Ramos (cell line): ENCODE measurements around the gene ALG6.
"Not testable (repeated sequence)": the region's sequence is repeated elsewhere in the genome, so short reads cannot be mapped to it uniquely, and the experiment has no call there.

ENCODE experiments used
- in situ Hi-C: fragments of 300-500 bp; cut with MboI; formaldehyde crosslinking; loops from one replicate; pipeline ENCODE4 v1.14.3; 2022; ENCODE audit warnings: low sequenced_read_pairs; ENCODE audit not compliant: unreplicated experiment

ALG6 gene

DNA sequence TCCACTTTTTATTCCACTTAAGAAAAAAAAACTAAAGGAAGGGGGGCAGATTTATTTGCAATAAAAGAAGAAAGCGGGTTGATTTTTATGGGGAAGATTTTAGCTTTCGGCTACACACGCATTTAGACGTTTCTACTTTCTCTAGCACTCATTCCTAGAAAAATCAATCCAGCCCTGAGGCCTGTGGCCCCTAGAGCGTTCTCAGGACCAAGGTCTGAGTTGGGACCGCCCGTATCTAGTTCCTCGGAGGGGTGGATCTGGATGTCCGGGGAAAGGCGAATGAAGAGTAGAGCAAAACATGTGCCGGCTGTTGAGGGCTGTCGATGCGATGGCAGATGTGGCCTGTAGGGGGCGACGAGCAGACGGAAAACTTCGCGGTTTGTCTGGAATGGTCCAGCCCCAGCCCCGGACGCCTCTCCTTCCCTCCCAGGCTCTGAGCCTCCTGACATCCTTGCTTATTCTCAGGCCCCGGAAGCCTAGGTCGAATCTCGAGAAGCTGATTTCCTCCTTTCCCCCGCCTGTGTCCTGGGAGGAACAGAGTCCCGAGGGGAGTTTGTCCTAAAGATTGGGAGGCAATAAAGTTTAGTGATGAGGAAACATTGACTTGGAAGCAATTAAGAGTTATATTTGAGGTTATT is 39.9 kb upstream of the ALG6 start:
- in situ Hi-C loops, result no loop called here

DNA sequence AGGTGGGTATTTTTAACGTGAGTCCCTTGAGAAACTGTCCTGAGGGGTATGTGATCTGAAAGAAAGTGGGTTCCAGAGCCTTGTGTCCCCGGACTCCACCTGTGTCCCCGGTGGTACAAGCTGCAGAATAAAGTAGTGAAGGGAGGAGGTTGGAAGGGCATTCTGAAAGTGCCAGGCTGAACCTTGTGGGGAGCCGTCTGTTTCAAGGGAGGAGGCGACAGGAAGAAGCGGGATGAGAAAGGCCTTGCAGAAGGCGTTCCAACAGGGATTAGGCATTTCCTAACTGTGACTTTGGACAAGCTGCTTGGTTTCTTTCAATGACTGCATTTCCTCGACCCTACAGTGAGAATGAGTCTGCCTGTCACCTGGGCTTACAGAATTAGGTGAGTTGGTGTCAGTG is 39.3 kb upstream of the ALG6 start:
- in situ Hi-C loops, result no loop called here

DNA sequence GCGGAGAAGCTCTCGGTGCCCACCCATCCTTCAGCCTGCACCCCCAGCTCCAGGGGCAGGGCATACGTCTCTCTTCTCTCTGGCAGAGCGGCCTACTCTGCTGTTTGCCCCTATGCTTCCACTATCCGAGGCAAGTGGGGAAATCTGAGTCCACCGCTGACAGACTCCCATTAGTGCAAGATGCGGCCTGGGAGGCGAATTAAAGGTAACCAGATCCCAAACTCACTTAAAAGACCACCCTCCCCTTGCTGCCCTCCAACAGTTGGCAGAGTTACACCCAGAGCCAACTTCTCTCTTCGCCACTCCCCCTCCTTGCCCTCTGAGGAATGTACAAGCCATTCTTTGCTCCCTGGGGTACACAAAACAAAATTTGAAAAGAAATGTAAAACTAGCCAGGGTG is 38.6 kb upstream of the ALG6 start:
- in situ Hi-C loops, result no loop called here

DNA sequence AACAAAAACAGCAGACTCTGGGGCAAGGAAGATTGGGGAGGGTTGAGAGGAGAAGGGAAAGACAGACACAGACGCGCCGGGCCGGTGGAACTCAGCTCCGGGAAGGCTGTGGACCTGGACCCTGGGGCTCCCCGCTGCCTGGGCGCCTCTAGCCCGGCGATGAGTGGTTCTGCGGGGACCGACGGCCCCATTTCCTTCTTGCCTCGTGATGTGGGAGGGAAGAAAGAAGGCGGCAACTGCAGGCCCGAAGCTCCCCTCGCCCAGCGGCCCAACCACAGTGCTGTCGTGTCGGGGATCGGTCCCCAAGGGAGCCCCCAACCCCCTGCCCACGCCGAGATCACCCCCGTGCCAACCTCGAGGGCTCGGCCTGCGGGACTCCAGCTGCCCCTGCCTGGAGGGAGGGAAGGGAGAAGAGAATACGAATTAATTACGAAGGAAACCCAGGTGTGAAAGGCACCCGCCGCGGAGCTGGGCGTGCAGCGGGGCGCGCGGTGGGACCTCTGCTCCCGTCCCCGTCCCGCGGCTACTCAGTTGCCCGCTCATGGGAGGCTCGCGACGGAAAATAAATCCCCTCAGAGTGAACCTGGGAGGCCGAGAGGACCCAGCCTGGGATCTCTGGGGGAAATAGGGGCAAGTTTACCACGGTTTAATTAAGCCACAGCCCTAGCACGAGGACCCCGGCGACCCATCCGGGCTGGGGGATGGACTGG is 37.7 kb upstream of the ALG6 start:
- in situ Hi-C loops, result no loop called here

DNA sequence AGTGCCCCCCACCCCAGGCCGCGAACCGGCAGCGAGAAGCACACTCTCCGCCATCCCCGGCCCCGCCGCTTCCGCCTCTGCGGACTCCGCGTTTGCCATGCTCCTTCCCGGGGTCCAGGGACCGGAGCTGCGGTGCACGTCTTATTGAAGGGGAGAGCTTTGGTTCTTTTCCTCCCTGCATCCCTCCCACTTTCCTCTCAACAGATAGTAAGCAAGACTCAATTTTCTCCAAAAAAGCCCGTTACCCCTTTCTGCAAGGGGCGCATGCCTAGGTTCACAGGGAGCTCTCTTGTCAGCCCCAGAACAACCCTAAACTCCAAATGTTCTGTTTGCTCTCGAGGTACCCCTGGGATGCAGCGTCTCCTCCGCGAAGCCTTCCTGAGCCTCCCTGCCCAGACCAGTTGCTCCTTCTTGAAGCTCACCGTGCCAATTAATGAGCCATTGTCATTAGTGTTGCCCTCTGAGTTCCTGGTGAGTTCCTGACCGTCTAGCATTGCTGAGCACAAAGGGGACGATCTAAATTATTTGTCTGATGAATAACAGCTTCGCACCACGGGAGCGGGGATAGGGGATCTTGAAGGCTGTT is 37.0 kb upstream of the ALG6 start:
- in situ Hi-C loops, result no loop called here

DNA sequence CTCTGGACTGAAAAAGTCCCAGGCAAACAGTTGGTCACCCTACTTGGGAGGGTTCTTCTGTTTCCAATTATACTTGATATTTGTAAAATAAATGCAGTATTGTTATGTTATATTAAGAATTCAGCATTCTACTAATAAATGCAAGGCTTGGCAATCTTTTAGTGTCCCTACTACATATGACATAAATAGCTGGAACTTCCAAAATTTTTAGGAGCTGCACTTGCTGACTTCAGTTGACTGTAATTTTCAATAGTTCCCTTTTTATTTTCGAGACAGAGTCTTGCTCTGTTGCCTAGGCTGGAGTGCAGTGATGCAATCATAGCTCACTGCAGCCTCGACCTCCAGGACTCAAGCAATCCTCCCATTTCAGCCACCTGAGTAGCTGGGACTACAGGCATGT is 25.0 kb upstream of the ALG6 start:
- in situ Hi-C loops, result no loop called here

DNA sequence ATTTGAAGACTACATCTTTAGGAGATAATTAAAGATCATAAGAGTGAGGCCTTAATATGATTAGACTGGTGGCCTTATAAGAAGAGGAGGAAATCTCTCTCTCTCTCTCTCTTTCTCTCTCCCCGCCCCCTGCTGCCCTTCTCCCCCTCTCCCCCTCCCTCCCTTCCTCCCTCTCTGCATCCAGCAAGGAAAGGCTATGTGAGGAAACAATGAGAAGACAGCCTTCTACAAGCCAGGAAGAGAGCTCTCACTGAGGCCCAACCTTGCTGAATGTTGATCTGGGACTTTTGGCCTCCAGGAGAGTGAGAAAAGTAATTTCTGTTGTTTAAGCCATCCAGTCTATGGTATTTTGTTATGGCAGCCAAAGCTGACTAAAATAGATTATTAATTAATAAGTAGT is 23.5 kb upstream of the ALG6 start:
- in situ Hi-C loops, result no loop called here

DNA sequence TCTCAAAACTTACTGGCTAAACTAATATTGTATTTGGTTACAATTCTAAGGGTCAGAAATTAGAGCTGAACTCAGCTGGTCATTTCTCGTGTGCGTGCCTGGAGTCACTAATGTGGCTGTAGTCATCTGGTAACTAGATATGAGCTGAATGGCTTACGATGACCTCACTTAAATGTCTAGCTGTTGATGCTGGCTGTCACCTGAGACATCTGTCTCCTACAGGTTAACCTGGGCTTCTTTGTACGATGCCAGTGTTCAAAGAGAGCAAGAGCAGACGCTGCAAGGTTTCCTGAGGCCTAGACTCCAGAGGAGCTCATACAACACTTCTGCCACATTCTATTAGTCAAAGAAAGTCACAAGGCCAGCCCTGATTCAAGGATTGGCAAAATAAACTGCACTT is 17.1 kb upstream of the ALG6 start:
- in situ Hi-C loops, result no loop called here

DNA sequence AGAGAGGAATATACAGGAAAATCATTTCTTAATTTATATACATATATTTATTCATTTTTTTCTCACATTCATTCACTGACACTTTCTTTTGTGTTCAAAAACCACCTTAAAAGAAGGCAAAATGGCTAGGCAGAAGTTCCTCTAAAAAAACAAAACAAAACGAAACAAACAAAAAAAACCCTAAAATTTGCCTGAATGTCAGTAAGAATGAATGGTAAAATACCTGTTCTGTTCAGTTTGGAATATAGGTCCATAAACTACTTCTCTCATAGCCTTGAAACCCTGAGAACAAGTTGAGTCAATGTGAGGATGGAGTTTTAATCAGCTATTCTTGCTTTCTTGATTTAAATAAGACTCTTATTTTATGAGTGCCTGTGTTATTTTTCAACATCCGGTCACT is 14.7 kb upstream of the ALG6 start:
- in situ Hi-C loops, result no loop called here

DNA sequence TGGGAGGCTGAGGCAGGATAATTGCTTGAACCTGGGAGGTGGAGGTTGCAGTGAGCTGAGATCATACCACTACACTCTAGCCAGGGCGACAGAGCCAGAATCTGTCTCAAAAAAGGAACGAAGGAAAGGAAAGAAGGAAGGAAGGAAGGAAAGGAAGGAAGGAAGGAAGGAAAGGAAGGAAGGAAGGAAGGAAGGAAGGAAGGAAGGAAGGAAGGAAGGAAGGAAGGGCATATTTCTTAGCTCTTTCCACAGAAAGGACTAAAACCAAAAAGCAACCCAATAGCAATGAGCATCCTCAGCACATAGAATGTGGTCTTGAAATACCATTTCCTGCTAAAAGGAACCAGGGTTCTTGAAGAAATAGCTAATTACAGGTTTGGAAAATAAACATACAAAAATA is 11.2 kb upstream of the ALG6 start:
- in situ Hi-C loops, result not testable (repeated sequence)

DNA sequence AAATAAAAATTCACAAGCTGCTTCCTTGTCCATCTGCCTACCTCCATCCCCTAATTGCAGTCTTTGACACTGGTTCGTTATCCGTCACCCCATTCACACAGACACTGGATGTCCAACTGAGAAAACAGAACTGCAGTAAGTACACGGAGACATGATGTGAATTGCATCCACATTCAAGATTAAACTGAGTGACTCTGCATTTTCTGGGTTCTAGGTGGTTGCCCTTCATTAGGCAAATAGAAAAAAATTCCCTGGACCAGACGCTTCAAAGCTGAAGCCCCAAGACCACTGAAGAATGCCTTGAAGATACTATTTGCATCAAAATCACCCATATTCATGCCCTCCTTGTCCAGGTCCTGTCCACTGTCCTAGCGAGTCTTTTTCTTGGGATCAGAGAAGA is 7.9 kb upstream of the ALG6 start:
- in situ Hi-C loops, result no loop called here

DNA sequence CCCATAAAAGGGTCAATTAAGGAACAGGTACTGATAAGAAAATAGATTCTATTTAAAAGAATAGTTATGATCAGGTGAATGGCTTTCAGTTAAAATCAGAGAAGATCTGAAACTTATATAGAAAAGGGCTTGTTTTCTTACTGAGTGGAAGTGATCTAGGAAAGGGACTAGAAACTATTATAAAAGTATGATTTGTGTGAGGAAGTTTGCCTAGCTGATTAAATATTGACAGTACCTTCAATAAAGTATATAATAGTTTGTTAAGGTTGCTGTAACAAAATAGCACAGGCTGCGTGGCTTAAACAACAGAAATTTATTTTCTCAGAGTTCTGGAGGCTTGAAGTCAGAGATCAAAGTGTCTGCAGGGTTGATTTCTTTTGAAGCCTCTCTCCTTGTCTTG is 5.4 kb upstream of the ALG6 start:
- in situ Hi-C loops, result no loop called here

DNA sequence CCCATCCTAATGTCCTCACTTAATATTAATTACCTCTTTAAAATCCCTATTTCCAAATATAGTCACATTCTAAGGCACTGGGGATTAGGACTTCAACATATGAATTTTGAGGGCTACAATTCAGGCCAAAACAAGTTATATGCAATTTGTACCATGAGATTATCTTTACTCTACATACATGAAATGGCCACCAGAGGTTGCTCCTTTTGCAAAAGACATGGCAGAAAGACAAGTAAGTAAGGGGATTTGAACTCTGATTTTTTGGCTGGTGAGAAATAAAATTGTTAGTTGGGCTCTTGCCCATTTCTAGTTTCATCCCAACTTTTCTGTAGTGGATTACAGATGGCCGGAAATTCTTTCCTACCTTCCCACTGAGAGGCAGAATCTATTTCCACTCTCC is 4.8 kb upstream of the ALG6 start:
- in situ Hi-C loops, result no loop called here

DNA sequence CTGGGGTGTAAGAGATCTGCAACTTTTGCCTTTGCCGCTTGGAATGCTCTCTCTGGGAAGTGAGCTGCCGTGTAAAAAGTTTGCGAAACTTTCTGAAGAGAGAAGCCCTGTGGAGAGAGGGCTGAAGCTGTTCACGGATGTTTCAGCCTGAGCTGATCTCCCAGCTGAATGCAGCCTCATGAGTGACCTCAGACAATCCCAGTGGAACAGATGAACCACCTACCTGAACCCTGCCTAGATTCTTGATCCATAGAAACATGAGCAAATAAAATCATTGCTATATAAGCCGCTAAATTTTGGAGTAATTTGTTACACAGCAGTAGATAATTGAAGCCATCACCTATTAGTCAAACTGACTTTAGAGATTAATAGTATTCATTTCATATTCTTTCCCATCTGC is 4.4 kb upstream of the ALG6 start:
- in situ Hi-C loops, result no loop called here

DNA sequence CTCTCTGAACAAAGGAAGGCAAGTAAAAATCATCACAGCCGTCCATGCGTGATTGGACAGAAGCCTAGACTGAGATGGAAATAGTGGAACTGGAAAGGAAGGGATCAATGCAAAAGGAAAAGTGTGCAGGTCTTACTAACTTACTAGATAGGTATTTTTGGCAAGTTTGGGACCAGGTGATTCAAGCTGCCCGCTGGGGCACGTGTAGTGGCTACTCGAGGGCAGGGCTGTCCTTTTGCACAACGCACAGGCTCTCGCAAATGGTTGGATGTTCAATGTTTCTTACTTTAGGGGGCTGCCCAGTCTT is 566 bp upstream of the ALG6 start:
- in situ Hi-C loops, result no loop called here

DNA sequence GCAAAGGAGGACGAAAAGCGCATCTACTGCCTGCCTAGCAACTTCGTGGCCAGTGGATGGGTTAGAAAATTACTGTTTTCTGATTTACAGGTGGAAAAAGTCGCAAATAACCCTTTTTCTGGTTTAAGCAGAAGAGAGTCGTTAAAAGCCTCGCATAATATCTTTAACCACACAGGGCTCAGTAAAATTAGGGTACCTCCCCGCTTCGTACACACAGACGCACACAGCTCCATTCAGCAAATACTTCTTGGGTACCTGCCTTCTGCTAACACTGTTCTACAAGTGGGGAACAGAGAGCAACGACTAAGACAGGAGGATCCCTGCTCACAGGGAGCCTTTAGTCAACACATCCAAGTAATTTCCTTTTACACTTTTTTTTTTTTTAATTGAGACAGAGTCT is 704 bp downstream of the ALG6 start:
- in situ Hi-C loops, result no loop called here

DNA sequence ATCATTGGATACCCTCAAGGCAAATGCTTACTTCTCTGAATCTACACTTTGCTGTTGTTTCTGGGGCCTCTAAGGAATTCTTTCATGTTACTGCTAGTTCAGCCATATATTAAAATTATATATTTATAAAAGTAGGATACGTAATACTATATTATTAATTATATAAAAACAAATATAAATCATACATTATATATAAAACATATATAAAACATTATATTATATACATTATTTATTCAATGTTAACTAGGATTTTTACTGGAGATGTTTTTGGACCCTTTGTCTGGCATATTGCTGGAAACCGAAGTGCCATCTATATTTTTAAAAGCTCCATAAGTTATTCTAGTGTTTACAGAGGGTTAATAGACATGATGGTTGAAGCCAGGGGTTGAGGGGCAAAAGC is 12.2 kb downstream of the ALG6 start:
- in situ Hi-C loops, result no loop called here

DNA sequence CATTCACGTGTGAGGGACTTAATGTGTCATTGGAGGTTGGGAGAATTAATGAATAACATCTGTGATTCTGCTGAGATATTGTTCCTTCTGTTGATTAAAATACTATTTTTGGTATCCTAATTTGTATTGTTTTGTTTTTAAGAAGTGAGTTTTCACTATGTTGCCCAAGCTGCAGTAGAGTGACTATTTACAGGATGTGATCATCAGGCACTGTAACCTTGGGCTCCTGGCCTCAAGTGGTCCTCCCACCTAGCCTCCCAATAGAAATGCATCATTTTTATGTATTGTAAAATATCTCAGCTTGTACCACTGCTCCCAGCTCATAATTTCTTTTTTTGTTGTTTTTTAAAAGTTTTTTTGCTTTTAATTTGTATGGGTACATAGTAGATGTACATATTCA is 14.3 kb downstream of the ALG6 start:
- in situ Hi-C loops, result no loop called here

DNA sequence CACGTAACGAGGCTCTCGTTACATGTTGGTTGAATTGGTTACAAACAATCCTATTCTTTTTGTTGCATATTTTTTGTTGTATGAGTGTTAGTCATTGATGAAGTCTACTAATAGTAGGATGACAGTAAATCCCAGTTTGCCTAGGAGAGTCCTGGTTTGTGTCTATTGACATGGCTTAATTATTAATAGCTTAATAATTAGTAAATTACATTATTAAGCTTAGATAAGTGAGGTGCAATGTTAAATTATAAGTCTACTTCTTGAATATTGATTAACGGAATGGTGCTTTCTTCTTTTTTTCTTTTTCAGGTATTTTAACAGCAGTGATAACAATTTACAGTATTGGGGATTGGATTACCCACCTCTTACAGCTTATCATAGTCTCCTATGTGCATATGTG is 34.5 kb downstream of the ALG6 start:
- in situ Hi-C loops, result no loop called here

DNA sequence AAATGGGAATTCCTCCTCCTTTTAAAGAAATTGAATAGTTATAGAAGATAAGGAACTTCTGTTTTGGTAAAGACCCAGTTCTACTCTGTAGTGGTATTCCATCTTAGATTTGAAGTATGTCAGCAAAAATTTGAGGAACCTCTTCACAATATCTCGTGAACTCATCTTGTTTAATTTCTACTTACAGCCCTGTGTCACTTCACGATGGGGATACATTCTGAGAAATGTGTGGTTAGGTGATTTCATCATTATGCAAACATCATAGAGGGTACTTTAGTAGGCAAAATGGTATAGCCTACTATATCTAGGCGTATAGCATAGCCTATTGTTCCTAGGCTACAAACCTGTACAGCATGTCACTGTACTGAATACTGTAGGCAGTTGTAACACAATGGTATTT is 36.0 kb downstream of the ALG6 start:
- in situ Hi-C loops, result no loop called here

DNA sequence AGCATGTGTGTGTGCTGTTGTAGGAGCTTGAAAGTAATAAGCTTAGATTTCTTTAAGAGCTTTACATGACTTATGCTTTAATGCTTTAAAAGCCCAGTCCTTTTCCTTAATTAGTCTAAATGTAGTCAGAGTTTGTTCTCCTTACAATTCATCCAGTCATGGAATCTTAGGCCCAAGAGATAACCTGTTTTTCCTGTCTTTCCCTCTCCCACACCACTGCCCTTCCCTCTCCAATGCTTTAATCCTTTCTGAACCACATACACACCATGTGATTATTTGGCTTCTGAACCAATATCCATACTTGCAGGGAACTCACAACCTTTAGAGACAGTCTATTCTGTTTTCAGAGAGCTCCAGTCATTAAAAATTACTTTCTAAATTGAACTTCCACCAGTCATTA is 37.6 kb downstream of the ALG6 start:
- in situ Hi-C loops, result no loop called here

DNA sequence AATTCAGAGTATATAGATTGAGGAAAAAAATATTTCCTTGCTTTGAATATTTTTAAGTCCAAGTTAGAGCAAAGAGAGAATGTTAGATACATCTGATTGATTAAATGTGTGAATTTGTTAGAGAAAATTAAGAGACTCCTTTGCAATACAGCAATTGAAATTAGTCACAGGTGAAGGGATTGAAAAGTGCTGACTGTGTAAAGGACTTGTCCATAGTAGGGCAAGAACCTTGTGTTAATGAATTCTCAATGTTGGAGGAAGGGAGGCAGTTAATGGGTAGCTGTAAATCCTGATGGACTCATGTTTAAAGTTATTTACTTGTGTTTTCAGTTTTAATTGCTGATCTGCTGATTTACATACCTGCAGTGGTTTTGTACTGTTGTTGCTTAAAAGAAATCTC is 38.6 kb downstream of the ALG6 start:
- in situ Hi-C loops, result no loop called here
